BLaER1 treated with 17β-estradiol and CSF1 and Interleukin-3, amounts not matched to agents 10 nM and 100 nM (cell line): ENCODE measurements around the gene XRCC5.

Source experiments
- H3K27ac ChIP-seq, 11 experiments: shearing (Covaris generic); formaldehyde crosslinking; 2 replicates each; pipeline ENCODE4 v1.8.1; 2022
- H3K27me3 ChIP-seq, 11 experiments: shearing (Covaris generic); formaldehyde crosslinking; 2 replicates each; pipeline ENCODE4 v1.8.1; 2022
- H3K36me3 ChIP-seq, 11 experiments: shearing (Covaris generic); formaldehyde crosslinking; 2 replicates each; pipeline ENCODE4 v1.8.1; 2022
- H3K4me1 ChIP-seq, 10 experiments: shearing (Covaris generic); formaldehyde crosslinking; 2 replicates each; pipeline ENCODE4 v1.8.1; 2022
- H3K4me2 ChIP-seq, 11 experiments: shearing (Covaris generic); formaldehyde crosslinking; 2 replicates each; pipeline ENCODE4 v1.8.1; 2022
- H3K4me3 ChIP-seq, 10 experiments: shearing (Covaris generic); formaldehyde crosslinking; 2 replicates each; pipeline ENCODE4 v1.8.1; 2022
- H3K9ac ChIP-seq, 11 experiments: shearing (Covaris generic); formaldehyde crosslinking; 2 replicates each; pipeline ENCODE4 v1.8.1; 2022
- H3K9me3 ChIP-seq, 11 experiments: shearing (Covaris generic); formaldehyde crosslinking; replicated peaks in 1 of 11; 2 replicates each; pipeline ENCODE4 v1.8.1; 2022
- H4K20me1 ChIP-seq, 11 experiments: shearing (Covaris generic); formaldehyde crosslinking; 2 replicates each; pipeline ENCODE4 v1.8.1; 2022
- Cebpa-rat ChIP-seq, 11 experiments: shearing (Covaris generic); IDR thresholded peaks; 2 replicates each; pipeline ENCODE4 v1.8.1; 2022

Gene XRCC5

GRCh38 chr2:216181351-216181750 is 72.2 kb downstream of the XRCC5 start:
- H4K20me1 ChIP-seq, result peaks cover 50 to 100% (median 93%) of the 10 kb centered on the region in 11 experiments; a peak in 21 of 22 replicates
- H3K4me2 ChIP-seq, result no peak overlapping the region
- no peak for TF ChIP-seq Cebpa-rat (IDR thresholded peaks at IDR 0.05)
- peaks cover 22 to 54% (median 42%) of the 10 kb centered on the region in 10 experiments for H3K4me1 ChIP-seq
- no peak overlapping the region for H3K27ac ChIP-seq
- peaks cover 69 to 100% (median 95%) of the 10 kb centered on the region in 11 experiments for H3K36me3 ChIP-seq
- H3K9ac ChIP-seq, result no peak overlapping the region
- H3K9me3 ChIP-seq, result no peaks in the 10 kb centered on the region
- H3K4me3 ChIP-seq, result no peak overlapping the region
- no peaks in the 10 kb centered on the region for H3K27me3 ChIP-seq

- Histone ChIP-seq H3K27me3 (no peaks in the 10 kb centered on the region), H3K9me3 (no peaks in the 10 kb centered on the region), H4K20me1 (peaks cover 47 to 100% (median 97%) of the 10 kb centered on the region in 11 experiments; a peak in 21 of 22 replicates), H3K4me3 (no peak overlapping the region), H3K27ac (peak overlapping the region in 1 of 11 experiments; percentile 11; a peak in 2 of 22 replicates), H3K36me3 (peaks cover 64 to 100% (median 90%) of the 10 kb centered on the region in 11 experiments), H3K9ac (no peak overlapping the region), H3K4me1 (peaks cover 28 to 61% (median 48%) of the 10 kb centered on the region in 10 experiments), H3K4me2 (peak overlapping the region in 3 of 11 experiments; percentile 64 to 73 (median 64); a peak in 5 of 22 replicates)
- no peak for TF ChIP-seq Cebpa-rat (IDR thresholded peaks at IDR 0.05)
These were observed 72.9 kb downstream of the XRCC5 start for GRCh38 chr2:216181953-216182461.

GRCh38 chr2:216183462-216183861 is 74.3 kb downstream of the XRCC5 start:
- no peak overlapping the region for H3K9ac ChIP-seq
- peak overlapping the region in 4 of 11 experiments; percentile 28 to 39 (median 34); a peak in 6 of 22 replicates for H3K27ac ChIP-seq
- peaks cover 32 to 72% (median 51%) of the 10 kb centered on the region in 10 experiments for H3K4me1 ChIP-seq
- no peak for TF ChIP-seq Cebpa-rat (IDR thresholded peaks at IDR 0.05)
- H3K4me2 ChIP-seq, result peak overlapping the region in 6 of 11 experiments; percentile 2 to 73 (median 56); a peak in 12 of 22 replicates
- H3K4me3 ChIP-seq, result no peak overlapping the region
- H3K27me3 ChIP-seq, result no peaks in the 10 kb centered on the region
- H3K36me3 ChIP-seq, result peaks cover 57 to 100% (median 88%) of the 10 kb centered on the region in 11 experiments
- peaks cover 40 to 100% (median 97%) of the 10 kb centered on the region in 11 experiments; a peak in 21 of 22 replicates for H4K20me1 ChIP-seq
- no peaks in the 10 kb centered on the region for H3K9me3 ChIP-seq

- H3K27me3 ChIP-seq, result no peaks in the 10 kb centered on the region
- H3K36me3 ChIP-seq, result peaks cover 67 to 100% (median 91%) of the 10 kb centered on the region in 11 experiments
- no peak for TF ChIP-seq Cebpa-rat (IDR thresholded peaks at IDR 0.05)
- no peak overlapping the region for H3K9ac ChIP-seq
- no peaks in the 10 kb centered on the region for H3K9me3 ChIP-seq
- H3K4me3 ChIP-seq, result no peak overlapping the region
- H4K20me1 ChIP-seq, result peaks cover 28 to 100% (median 88%) of the 10 kb centered on the region in 11 experiments; a peak in 21 of 22 replicates
- H3K4me2 ChIP-seq, result no peak overlapping the region
- H3K4me1 ChIP-seq, result peaks cover 25 to 61% (median 36%) of the 10 kb centered on the region in 10 experiments
- no peak overlapping the region for H3K27ac ChIP-seq
These were observed 79.4 kb downstream of the XRCC5 start for GRCh38 chr2:216188559-216188850.

- H4K20me1 ChIP-seq, result peaks cover 29 to 100% (median 90%) of the 10 kb centered on the region in 11 experiments; a peak in 21 of 22 replicates
- peaks cover 72 to 100% (median 95%) of the 10 kb centered on the region in 11 experiments for H3K36me3 ChIP-seq
- H3K9me3 ChIP-seq, result no peaks in the 10 kb centered on the region
- no peak overlapping the region for H3K4me3 ChIP-seq
- H3K27ac ChIP-seq, result no peak overlapping the region
- no peak for TF ChIP-seq Cebpa-rat (IDR thresholded peaks at IDR 0.05)
- no peaks in the 10 kb centered on the region for H3K27me3 ChIP-seq
- no peak overlapping the region for H3K4me2 ChIP-seq
- H3K9ac ChIP-seq, result no peak overlapping the region
- peaks cover 20 to 57% (median 32%) of the 10 kb centered on the region in 10 experiments for H3K4me1 ChIP-seq
These were observed 79.8 kb downstream of the XRCC5 start for GRCh38 chr2:216188956-216189355.

- Histone ChIP-seq H3K27me3 (no peaks in the 10 kb centered on the region), H4K20me1 (peaks cover 27 to 100% (median 90%) of the 10 kb centered on the region in 11 experiments; a peak in 21 of 22 replicates), H3K9me3 (no peaks in the 10 kb centered on the region), H3K36me3 (peaks cover 76 to 100% (median 96%) of the 10 kb centered on the region in 11 experiments), H3K4me2 (no peak overlapping the region), H3K4me3 (no peak overlapping the region), H3K27ac (no peak overlapping the region), H3K4me1 (peaks cover 16 to 52% (median 28%) of the 10 kb centered on the region in 10 experiments), H3K9ac (no peak overlapping the region)
- TF ChIP-seq Cebpa-rat (IDR thresholded peaks at IDR 0.05), result no peak
These were observed 80.3 kb downstream of the XRCC5 start for GRCh38 chr2:216189410-216189809.

GRCh38 chr2:216192181-216192580 is 83.0 kb downstream of the XRCC5 start:
- no peak overlapping the region for H3K4me2 ChIP-seq
- no peaks in the 10 kb centered on the region for H3K27me3 ChIP-seq
- TF ChIP-seq Cebpa-rat (IDR thresholded peaks at IDR 0.05), result no peak
- no peaks in the 10 kb centered on the region for H3K9me3 ChIP-seq
- peaks cover 18 to 100% (median 75%) of the 10 kb centered on the region in 11 experiments; a peak in 20 of 22 replicates for H4K20me1 ChIP-seq
- no peak overlapping the region for H3K27ac ChIP-seq
- peaks cover 87 to 100% (median 97%) of the 10 kb centered on the region in 11 experiments for H3K36me3 ChIP-seq
- no peak overlapping the region for H3K9ac ChIP-seq
- H3K4me1 ChIP-seq, result peaks cover under 1 to 25% (median 2%) of the 10 kb centered on the region in 10 experiments; a peak in 13 of 20 replicates
- H3K4me3 ChIP-seq, result no peak overlapping the region

GRCh38 chr2:216192931-216193330 is 83.8 kb downstream of the XRCC5 start:
- Histone ChIP-seq H3K9me3 (no peaks in the 10 kb centered on the region), H3K4me3 (no peak overlapping the region), H3K27me3 (no peaks in the 10 kb centered on the region), H3K27ac (no peak overlapping the region), H3K4me2 (no peak overlapping the region), H3K4me1 (peaks cover 0 to 17% (median 0%) of the 10 kb centered on the region in 10 experiments; a peak in 5 of 20 replicates), H3K36me3 (peaks cover 91 to 100% (median 99%) of the 10 kb centered on the region in 11 experiments), H3K9ac (no peak overlapping the region), H4K20me1 (peaks cover 18 to 100% (median 74%) of the 10 kb centered on the region in 11 experiments; a peak in 20 of 22 replicates)
- TF ChIP-seq Cebpa-rat (IDR thresholded peaks at IDR 0.05), result no peak

- peaks cover 0 to 6% (median 0%) of the 10 kb centered on the region in 10 experiments; a peak in 1 of 20 replicates for H3K4me1 ChIP-seq
- no peak overlapping the region for H3K27ac ChIP-seq
- H3K4me3 ChIP-seq, result no peak overlapping the region
- no peak for TF ChIP-seq Cebpa-rat (IDR thresholded peaks at IDR 0.05)
- no peaks in the 10 kb centered on the region for H3K9me3 ChIP-seq
- H3K9ac ChIP-seq, result no peak overlapping the region
- H3K27me3 ChIP-seq, result no peaks in the 10 kb centered on the region
- H3K36me3 ChIP-seq, result peaks cover 93 to 100% (median 100%) of the 10 kb centered on the region in 11 experiments
- H3K4me2 ChIP-seq, result no peak overlapping the region
- H4K20me1 ChIP-seq, result peaks cover 8 to 99% (median 73%) of the 10 kb centered on the region in 11 experiments; a peak in 20 of 22 replicates
These were observed 84.9 kb downstream of the XRCC5 start for GRCh38 chr2:216194013-216194412.
